ENCODE results near the gene GRN.
A peak's percentile ranks its signal among the peaks of the same experiment; 100 is the strongest.
"Not testable (repeated sequence)": the region's sequence is repeated elsewhere in the genome, so short reads cannot be mapped to it uniquely, and the experiment has no call there.

GRN gene

DNA sequence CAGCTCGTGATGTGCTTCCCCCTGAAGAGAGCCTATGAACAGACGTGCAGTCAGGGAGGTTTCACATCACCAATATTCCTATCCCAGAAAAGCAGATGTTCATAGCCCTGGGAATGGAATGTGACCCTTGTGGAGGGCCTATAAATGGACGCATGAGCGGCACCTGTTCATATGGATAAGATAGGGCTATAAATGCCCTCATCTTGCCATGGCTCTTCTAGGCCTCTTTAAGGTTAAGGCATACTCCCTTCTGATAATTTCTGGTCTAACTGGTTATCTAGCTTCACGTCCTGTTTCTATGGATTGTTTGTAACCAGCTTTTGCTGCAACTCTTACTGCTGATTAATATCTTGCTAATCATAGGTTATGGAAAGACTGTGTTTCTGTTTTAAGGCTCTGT, 4.5 kb upstream of the GRN start:
- H3K23ac ChIP-seq (ENCODE audit: low read length in 2 of 2); H2AK5ac ChIP-seq (ENCODE audit: low read length, severe bottlenecking); H3K18ac ChIP-seq (ENCODE audit: low read depth in 1 of 2, low read length in 2 of 2); H2BK120ac ChIP-seq (ENCODE audit: low read depth, low read length); H3K27ac ChIP-seq (ENCODE audit: low read length, poor library complexity, severe bottlenecking); H2AFZ ChIP-seq (ENCODE audit: low read depth, low read length); H3K4me3 ChIP-seq (ENCODE audit: insufficient read depth in 1 of 2, low read depth in 1 of 2, low read length in 2 of 2); H3K9me3 ChIP-seq (ENCODE audit: control insufficient read depth, low read length); H3K79me1 ChIP-seq (replicated peaks; ENCODE audit: low read length, poor library complexity, severe bottlenecking); DNase-seq; H2BK12ac ChIP-seq (ENCODE audit: low read length in 2 of 2); H4K8ac ChIP-seq (ENCODE audit: low read length); H3K14ac ChIP-seq (ENCODE audit: low read length in 2 of 2); H3K4ac ChIP-seq (ENCODE audit: low read depth in 1 of 2, low read length in 2 of 2); H3K9ac ChIP-seq (ENCODE audit: low read length); H3K36me3 ChIP-seq (ENCODE audit: control insufficient read depth in 1 of 2, insufficient read depth in 2 of 2, low read depth in 1 of 2, low read length in 2 of 2); H4K91ac ChIP-seq (ENCODE audit: low read length); H3K4me2 ChIP-seq (ENCODE audit: low read length, poor library complexity, severe bottlenecking); H2BK15ac ChIP-seq (ENCODE audit: low read depth, poor library complexity, severe bottlenecking); H3K27me3 ChIP-seq (ENCODE audit: control insufficient read depth in 1 of 2, insufficient read depth in 1 of 2, low read length in 2 of 2); H2BK5ac ChIP-seq (ENCODE audit: low read depth, low read length, poor library complexity, severe bottlenecking): not testable (repeated sequence)
- H3K4me1 ChIP-seq (ENCODE audit: control insufficient read depth, insufficient read depth, low read depth, low read length): peaks cover 13% of the 10 kb centered on the region
- 92% methylated on average over 4 of the region's 5 CpGs for WGBS

DNA sequence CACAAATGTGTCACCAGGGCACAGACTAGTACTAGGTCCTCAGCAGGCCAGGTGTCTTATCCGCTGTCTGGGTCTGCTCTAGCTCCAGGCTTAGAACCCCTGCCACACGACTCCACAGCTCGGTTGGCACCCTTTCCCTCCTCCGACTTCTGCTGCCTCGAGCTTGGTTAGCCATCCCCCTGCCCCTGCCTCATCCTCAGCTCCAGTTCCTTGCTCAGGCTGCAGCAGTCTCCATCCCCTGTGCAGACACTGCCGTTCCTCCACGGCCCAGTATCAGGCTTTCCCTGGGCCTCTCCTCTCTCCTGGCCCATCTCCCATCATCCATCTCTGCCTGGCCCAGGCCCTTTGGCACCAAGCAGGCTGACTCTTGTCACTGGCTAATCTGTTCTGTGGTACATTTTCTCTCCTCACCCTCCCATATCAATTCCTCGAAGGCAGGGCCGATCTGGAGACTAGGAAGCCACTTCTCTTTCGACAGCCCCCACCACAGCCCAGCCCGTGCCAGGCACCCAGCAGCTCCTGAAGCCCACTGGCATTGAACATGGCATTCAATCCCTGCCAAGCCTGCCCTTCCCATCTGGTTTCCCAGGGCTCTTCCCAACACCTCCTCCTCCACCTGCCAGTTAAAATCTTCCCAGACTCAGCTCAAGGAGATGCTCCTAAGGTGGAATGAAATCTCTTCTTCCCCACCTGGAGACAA, 1.4 kb upstream of the GRN start:
- Histone ChIP-seq H3K14ac (ENCODE audit: low read length in 2 of 2) (no peak overlapping the region), H2BK15ac (ENCODE audit: low read depth, poor library complexity, severe bottlenecking) (peak overlapping the region; percentile 13), H2BK5ac (ENCODE audit: low read depth, low read length, poor library complexity, severe bottlenecking) (no peak overlapping the region), H3K9me3 (ENCODE audit: control insufficient read depth, low read length) (no peaks in the 10 kb centered on the region), H2BK120ac (ENCODE audit: low read depth, low read length) (no peak overlapping the region), H3K79me1 (replicated peaks; ENCODE audit: low read length, poor library complexity, severe bottlenecking) (peaks cover 11% of the 10 kb centered on the region), H3K4me1 (ENCODE audit: control insufficient read depth, insufficient read depth, low read depth, low read length) (peaks cover 18% of the 10 kb centered on the region), H4K91ac (ENCODE audit: low read length) (peak overlapping the region; percentile 82), H4K8ac (ENCODE audit: low read length) (peak overlapping the region; percentile 84), H2BK12ac (ENCODE audit: low read length in 2 of 2) (peak overlapping the region in 1 of 2 experiments; percentile 59), H3K27me3 (ENCODE audit: control insufficient read depth in 1 of 2, insufficient read depth in 1 of 2, low read length in 2 of 2) (no peaks in the 10 kb centered on the region), H2AK5ac (ENCODE audit: low read length, severe bottlenecking) (peak overlapping the region; percentile 98), H2AFZ (ENCODE audit: low read depth, low read length) (no peak overlapping the region), H3K9ac (ENCODE audit: low read length) (no peak overlapping the region), H3K18ac (ENCODE audit: low read depth in 1 of 2, low read length in 2 of 2) (no peak overlapping the region), H3K4me2 (ENCODE audit: low read length, poor library complexity, severe bottlenecking) (no peak overlapping the region), H3K4me3 (ENCODE audit: insufficient read depth in 1 of 2, low read depth in 1 of 2, low read length in 2 of 2) (no peak overlapping the region), H3K23ac (ENCODE audit: low read length in 2 of 2) (no peak overlapping the region), H3K4ac (ENCODE audit: low read depth in 1 of 2, low read length in 2 of 2) (peak overlapping the region in 1 of 2 experiments; percentile 18), H3K27ac (ENCODE audit: low read length, poor library complexity, severe bottlenecking) (no peak overlapping the region), H3K36me3 (ENCODE audit: control insufficient read depth in 1 of 2, insufficient read depth in 2 of 2, low read depth in 1 of 2, low read length in 2 of 2) (peaks cover 2% of the 10 kb centered on the region in 2 experiments)
- DNase-seq: no peak
- 89% methylated on average over 11 of the region's 11 CpGs for WGBS

DNA sequence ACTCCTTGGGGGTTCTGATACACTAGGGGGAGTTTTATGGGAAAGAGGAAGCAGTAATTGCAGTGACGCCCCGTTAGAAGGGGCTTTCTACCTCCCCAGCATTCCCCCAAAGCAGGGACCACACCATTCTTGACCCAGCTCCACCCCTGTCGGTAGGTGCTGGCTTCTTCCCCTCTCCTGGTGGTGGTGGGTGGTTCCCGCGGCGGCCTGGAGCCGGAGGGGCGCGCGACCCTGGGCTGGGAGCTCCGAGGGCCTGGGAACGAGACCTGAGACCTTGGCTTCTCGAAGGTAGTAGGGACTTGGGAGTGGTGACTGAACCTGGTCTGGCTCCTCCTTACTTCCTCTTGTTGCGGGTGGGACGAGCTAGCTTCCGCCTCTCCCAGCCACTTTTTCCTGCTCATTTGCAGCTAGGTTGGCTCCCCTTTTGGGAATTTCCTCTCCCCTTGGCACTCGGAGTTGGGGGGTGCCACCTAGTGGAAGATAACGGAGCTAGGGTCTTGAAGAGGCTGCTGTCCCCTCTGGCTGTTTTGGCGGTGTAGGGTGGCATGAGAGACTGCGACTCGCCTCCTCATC, 438 bp downstream of the GRN start:
- Histone ChIP-seq H2BK5ac (ENCODE audit: low read depth, low read length, poor library complexity, severe bottlenecking) (no peak overlapping the region), H2BK15ac (ENCODE audit: low read depth, poor library complexity, severe bottlenecking) (peak overlapping the region; percentile 12), H2BK12ac (ENCODE audit: low read length in 2 of 2) (peak overlapping the region in 1 of 2 experiments; percentile 85), H2BK120ac (ENCODE audit: low read depth, low read length) (no peak overlapping the region), H3K27ac (ENCODE audit: low read length, poor library complexity, severe bottlenecking) (peak overlapping the region; percentile 47), H3K9ac (ENCODE audit: low read length) (peak overlapping the region; percentile 98), H3K4me2 (ENCODE audit: low read length, poor library complexity, severe bottlenecking) (peak overlapping the region; percentile 92), H3K23ac (ENCODE audit: low read length in 2 of 2) (peak overlapping the region in 1 of 2 experiments; percentile 63), H3K4me1 (ENCODE audit: control insufficient read depth, insufficient read depth, low read depth, low read length) (peaks cover 17% of the 10 kb centered on the region), H3K27me3 (ENCODE audit: control insufficient read depth in 1 of 2, insufficient read depth in 1 of 2, low read length in 2 of 2) (no peaks in the 10 kb centered on the region), H4K91ac (ENCODE audit: low read length) (peak overlapping the region; percentile 81), H2AFZ (ENCODE audit: low read depth, low read length) (peak overlapping the region; percentile 39), H3K18ac (ENCODE audit: low read depth in 1 of 2, low read length in 2 of 2) (peak overlapping the region; percentile 69 to 89), H3K14ac (ENCODE audit: low read length in 2 of 2) (peak overlapping the region; percentile 38 to 92), H2AK5ac (ENCODE audit: low read length, severe bottlenecking) (no peak overlapping the region), H3K9me3 (ENCODE audit: control insufficient read depth, low read length) (no peaks in the 10 kb centered on the region), H3K36me3 (ENCODE audit: control insufficient read depth in 1 of 2, insufficient read depth in 2 of 2, low read depth in 1 of 2, low read length in 2 of 2) (peaks cover 15 to 21% of the 10 kb centered on the region in 2 experiments), H4K8ac (ENCODE audit: low read length) (peak overlapping the region; percentile 84), H3K4me3 (ENCODE audit: insufficient read depth in 1 of 2, low read depth in 1 of 2, low read length in 2 of 2) (peak overlapping the region; percentile 86 to 100), H3K4ac (ENCODE audit: low read depth in 1 of 2, low read length in 2 of 2) (peak overlapping the region; percentile 66 to 95), H3K79me1 (replicated peaks; ENCODE audit: low read length, poor library complexity, severe bottlenecking) (peaks cover 20% of the 10 kb centered on the region)
- 9% methylated on average over 12 of the region's 21 CpGs for WGBS
- peak; percentile 72 for DNase-seq

DNA sequence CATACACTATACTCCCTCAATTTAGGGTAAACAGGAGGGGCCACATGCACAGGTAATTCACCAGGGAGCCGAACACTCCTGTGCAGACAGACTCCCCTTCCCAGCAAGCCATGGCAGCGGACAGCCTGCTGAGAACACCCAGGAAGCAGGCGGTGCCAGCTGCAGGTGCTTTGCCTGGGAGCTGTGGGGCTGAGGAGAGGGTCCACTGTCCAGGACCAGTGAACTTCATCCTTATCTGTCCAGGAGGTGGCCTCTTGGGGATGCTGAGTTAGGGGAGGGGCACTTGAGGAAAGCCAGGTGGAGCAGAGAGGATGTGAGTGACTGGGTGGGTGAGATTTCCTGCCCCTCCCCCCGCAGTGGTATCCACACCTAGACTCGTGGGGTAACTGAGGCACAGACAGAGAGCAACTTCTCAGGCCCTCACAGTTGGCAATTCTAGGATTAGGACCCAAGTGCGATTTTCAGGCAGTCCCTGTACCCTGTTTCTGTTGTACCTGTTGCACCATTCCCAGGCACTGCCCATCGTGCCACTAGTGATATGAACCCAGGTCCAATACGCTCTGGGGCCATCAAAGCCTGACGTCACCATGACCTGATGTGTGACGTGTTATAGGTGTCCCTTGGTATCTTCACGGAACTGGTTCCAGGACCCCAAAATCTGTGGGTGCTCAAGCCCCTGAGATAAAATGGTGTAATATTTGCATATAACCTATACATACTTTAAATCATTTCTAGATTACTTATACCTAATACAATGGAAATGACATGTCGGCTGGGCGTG, 1.2 kb downstream of the GRN start:
- peaks cover 17% of the 10 kb centered on the region for H3K4me1 ChIP-seq (ENCODE audit: control insufficient read depth, insufficient read depth, low read depth, low read length)
- H2BK12ac ChIP-seq (ENCODE audit: low read length in 2 of 2): peak overlapping the region in 1 of 2 experiments; percentile 7
- H2AFZ ChIP-seq (ENCODE audit: low read depth, low read length): no peak overlapping the region
- no peak overlapping the region for H3K18ac ChIP-seq (ENCODE audit: low read depth in 1 of 2, low read length in 2 of 2)
- no peak overlapping the region for H4K91ac ChIP-seq (ENCODE audit: low read length)
- H3K9me3 ChIP-seq (ENCODE audit: control insufficient read depth, low read length): no peaks in the 10 kb centered on the region
- H4K8ac ChIP-seq (ENCODE audit: low read length): no peak overlapping the region
- no peak for DNase-seq
- H3K4ac ChIP-seq (ENCODE audit: low read depth in 1 of 2, low read length in 2 of 2): no peak overlapping the region
- 86% methylated on average over 12 of the region's 13 CpGs for WGBS
- peak overlapping the region; percentile 98 for H3K9ac ChIP-seq (ENCODE audit: low read length)
- H2BK120ac ChIP-seq (ENCODE audit: low read depth, low read length): no peak overlapping the region
- H3K23ac ChIP-seq (ENCODE audit: low read length in 2 of 2): no peak overlapping the region
- peak overlapping the region; percentile 92 for H3K4me2 ChIP-seq (ENCODE audit: low read length, poor library complexity, severe bottlenecking)
- no peak overlapping the region for H2BK15ac ChIP-seq (ENCODE audit: low read depth, poor library complexity, severe bottlenecking)
- no peaks in the 10 kb centered on the region for H3K27me3 ChIP-seq (ENCODE audit: control insufficient read depth in 1 of 2, insufficient read depth in 1 of 2, low read length in 2 of 2)
- H2BK5ac ChIP-seq (ENCODE audit: low read depth, low read length, poor library complexity, severe bottlenecking): no peak overlapping the region
- peak overlapping the region in 1 of 2 experiments; percentile 100 for H3K4me3 ChIP-seq (ENCODE audit: insufficient read depth in 1 of 2, low read depth in 1 of 2, low read length in 2 of 2)
- H3K14ac ChIP-seq (ENCODE audit: low read length in 2 of 2): peak overlapping the region in 1 of 2 experiments; percentile 29
- peaks cover 20% of the 10 kb centered on the region for H3K79me1 ChIP-seq (replicated peaks; ENCODE audit: low read length, poor library complexity, severe bottlenecking)
- peaks cover 22 to 28% of the 10 kb centered on the region in 2 experiments for H3K36me3 ChIP-seq (ENCODE audit: control insufficient read depth in 1 of 2, insufficient read depth in 2 of 2, low read depth in 1 of 2, low read length in 2 of 2)
- H2AK5ac ChIP-seq (ENCODE audit: low read length, severe bottlenecking): no peak overlapping the region
- no peak overlapping the region for H3K27ac ChIP-seq (ENCODE audit: low read length, poor library complexity, severe bottlenecking)
